Ovary (tissue), 3 donors: ENCODE measurements around the gene MCTP2.

Experiments
- EP300 ChIP-seq: sonication (generic); formaldehyde crosslinking; IDR thresholded peaks from one replicate; pipeline ENCODE4 v1.6.1; 2017; ENCODE audit warnings: antibody characterized with exemption
- POLR2A ChIP-seq: fragments of 450-650 bp; IDR thresholded peaks from one replicate; pipeline ENCODE4 v1.6.1; 2017; ENCODE audit warnings: antibody characterized with exemption, mild to moderate bottlenecking, moderate library complexity
- TF ChIP-seq, protein P1 (sequence below), 3 donors: fragments of 450-650 bp in 2 of 3; fragments of 200-600 bp in 1 of 3; IDR thresholded peaks; one replicate each; pipeline versions ENCODE4 v1.5.1 to v1.8.0; 2016 to 2022; ENCODE audit warnings: antibody characterized with exemption in 3 of 3, mild to moderate bottlenecking in 1 of 3
- donor health status: DM: no; HTN: no; CAD: no.

- TF ChIP-seq POLR2A = no peak
- TF ChIP-seq, protein P1, sequence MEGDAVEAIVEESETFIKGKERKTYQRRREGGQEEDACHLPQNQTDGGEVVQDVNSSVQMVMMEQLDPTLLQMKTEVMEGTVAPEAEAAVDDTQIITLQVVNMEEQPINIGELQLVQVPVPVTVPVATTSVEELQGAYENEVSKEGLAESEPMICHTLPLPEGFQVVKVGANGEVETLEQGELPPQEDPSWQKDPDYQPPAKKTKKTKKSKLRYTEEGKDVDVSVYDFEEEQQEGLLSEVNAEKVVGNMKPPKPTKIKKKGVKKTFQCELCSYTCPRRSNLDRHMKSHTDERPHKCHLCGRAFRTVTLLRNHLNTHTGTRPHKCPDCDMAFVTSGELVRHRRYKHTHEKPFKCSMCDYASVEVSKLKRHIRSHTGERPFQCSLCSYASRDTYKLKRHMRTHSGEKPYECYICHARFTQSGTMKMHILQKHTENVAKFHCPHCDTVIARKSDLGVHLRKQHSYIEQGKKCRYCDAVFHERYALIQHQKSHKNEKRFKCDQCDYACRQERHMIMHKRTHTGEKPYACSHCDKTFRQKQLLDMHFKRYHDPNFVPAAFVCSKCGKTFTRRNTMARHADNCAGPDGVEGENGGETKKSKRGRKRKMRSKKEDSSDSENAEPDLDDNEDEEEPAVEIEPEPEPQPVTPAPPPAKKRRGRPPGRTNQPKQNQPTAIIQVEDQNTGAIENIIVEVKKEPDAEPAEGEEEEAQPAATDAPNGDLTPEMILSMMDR (IDR thresholded peaks at IDR 0.05) = no peak
- no peak for TF ChIP-seq EP300
Observed at GRCh38 chr15:94387849-94388441, 156.6 kb downstream of the MCTP2 start.
